CD14-positive monocyte (primary cell): ENCODE measurements around the gene HCRT. TPM values are rescaled to one million over a fixed set of nuclear protein-coding genes. Genes with fewer than 3 reads are reported as not detected.
"Not testable (repeated sequence)": the region's sequence is repeated elsewhere in the genome, so short reads cannot be mapped to it uniquely, and the experiment has no call there.

Source experiments
- DNase-seq, 3 donors: peaks; one replicate each; pipeline ENCODE4 v3.0.0-alpha.2; 2011 to 2022
- H2AFZ ChIP-seq: 2 replicates; pipeline ENCODE4 v1.6.0; 2012; ENCODE audit warnings: mild to moderate bottlenecking, low read depth, low read length, inconsistent platforms; ENCODE audit not compliant: insufficient read depth, poor library complexity, severe bottlenecking
- H3K27ac ChIP-seq, 2 donors: 1 replicate in 1 of 2; 2 replicates in 1 of 2; pipeline ENCODE4 v1.5.1; 2012 to 2013; ENCODE audit warnings: low read length in 2 of 2, control low read depth in 1 of 2, inconsistent platforms in 1 of 2, low read depth in 1 of 2, mild to moderate bottlenecking in 1 of 2
- H3K27me3 ChIP-seq, 2 donors: one replicate each; pipeline versions ENCODE4 v1.6.0 to v1.6.1; 2011 to 2013; ENCODE audit warnings: low read length in 2 of 2; ENCODE audit not compliant: control insufficient read depth in 2 of 2, insufficient read depth in 2 of 2
- H3K36me3 ChIP-seq, 2 donors: replicated peaks in 1 of 2; 1 replicate in 1 of 2; 2 replicates in 1 of 2; pipeline versions ENCODE4 v1.5.1 to v1.6.1; 2012 to 2013; ENCODE audit warnings: low read length in 2 of 2, control low read depth in 1 of 2, inconsistent platforms in 1 of 2, mild to moderate bottlenecking in 1 of 2; ENCODE audit not compliant: insufficient read depth in 2 of 2, control insufficient read depth in 1 of 2
- H3K4me1 ChIP-seq, 2 donors: 1 replicate in 1 of 2; 2 replicates in 1 of 2; pipeline versions ENCODE4 v1.5.1 to v1.6.1; 2012 to 2013; ENCODE audit warnings: low read length in 2 of 2, control low read depth in 1 of 2, inconsistent platforms in 1 of 2, mild to moderate bottlenecking in 1 of 2, moderate library complexity in 1 of 2; ENCODE audit not compliant: insufficient read depth in 2 of 2, control insufficient read depth in 1 of 2
- H3K4me2 ChIP-seq: replicated peaks from 2 replicates; pipeline ENCODE3; 2012; ENCODE audit warnings: low read length, moderate library complexity, mild to moderate bottlenecking; ENCODE audit not compliant: poor library complexity, severe bottlenecking; ENCODE audit errors: extremely low read depth
- H3K4me3 ChIP-seq, 3 experiments: fragments of 200-600 bp in 1 of 3; sonication (generic) in 1 of 3; replicated peaks in 1 of 3; 1 replicate in 2 of 3; 2 replicates in 1 of 3; pipeline ENCODE4 v1.5.1; 2011 to 2013; ENCODE audit warnings: low read length in 3 of 3, mild to moderate bottlenecking in 3 of 3, control low read depth in 2 of 3, low read depth in 2 of 3, inconsistent platforms in 1 of 3, moderate library complexity in 1 of 3
- H3K79me2 ChIP-seq: 2 replicates; pipeline ENCODE4 v1.6.0; 2012; ENCODE audit warnings: mild to moderate bottlenecking, control low read depth, inconsistent platforms, low read length, moderate library complexity; ENCODE audit not compliant: insufficient read depth
- H3K9ac ChIP-seq: 2 replicates; pipeline ENCODE4 v1.6.0; 2017; ENCODE audit warnings: low read length, mild to moderate bottlenecking; ENCODE audit not compliant: insufficient read depth, poor library complexity, severe bottlenecking
- H3K9me3 ChIP-seq, 2 donors: replicated peaks in 1 of 2; 1 replicate in 1 of 2; 2 replicates in 1 of 2; pipeline versions ENCODE4 v1.5.1 to v1.6.1; 2012 to 2013; ENCODE audit warnings: low read length in 2 of 2, control low read depth in 1 of 2; ENCODE audit not compliant: control insufficient read depth in 1 of 2, insufficient read depth in 1 of 2
- H4K20me1 ChIP-seq: 2 replicates; pipeline ENCODE4 v1.6.0; 2012; ENCODE audit warnings: mild to moderate bottlenecking, low read length, control low read depth, moderate library complexity; ENCODE audit not compliant: insufficient read depth
- H3K27ac Mint-ChIP-seq, 7 donors: one replicate each; pipeline ENCODE4 v1.8.0; 2020; ENCODE audit warnings: mild to moderate bottlenecking in 7 of 7, mixed read lengths in 7 of 7, moderate library complexity in 6 of 7, inconsistent platforms in 2 of 7
- H3K27me3 Mint-ChIP-seq, 3 donors: one replicate each; pipeline ENCODE4 v1.8.0; 2021 to 2022; ENCODE audit warnings: low read depth in 3 of 3, mild to moderate bottlenecking in 3 of 3, mixed read lengths in 3 of 3, moderate library complexity in 3 of 3, inconsistent platforms in 1 of 3
- H3K36me3 Mint-ChIP-seq, 2 donors: one replicate each; pipeline ENCODE4 v1.8.0; 2020; ENCODE audit warnings: mixed read lengths in 2 of 2, inconsistent platforms in 1 of 2, mild to moderate bottlenecking in 1 of 2
- H3K4me1 Mint-ChIP-seq: one replicate; pipeline ENCODE4 v1.8.0; 2020; ENCODE audit warnings: mild to moderate bottlenecking, mixed read lengths
- H3K4me3 Mint-ChIP-seq, 2 donors: one replicate each; pipeline ENCODE4 v1.8.0; 2020; ENCODE audit warnings: mild to moderate bottlenecking in 2 of 2, mixed read lengths in 2 of 2, moderate library complexity in 1 of 2
- H3K9me3 Mint-ChIP-seq, 7 donors: one replicate each; pipeline ENCODE4 v1.8.0; 2020 to 2022; ENCODE audit warnings: mixed read lengths in 7 of 7, mild to moderate bottlenecking in 6 of 7, moderate library complexity in 6 of 7, inconsistent platforms in 2 of 7
- WGBS: methylation state at CpG from one replicate; pipeline ENCODE4 v1.1.5; 2013; ENCODE audit warnings: missing lambda C conversion rate; ENCODE audit not compliant: insufficient coverage; 5-methylcytosine and 5-hydroxymethylcytosine counted together
- intact Hi-C, 2 donors: fragments of 100-400 bp; cut with micrococcal nuclease; formaldehyde crosslinking; loops; one replicate each; pipeline versions ENCODE4 v1.15.0 to v1.15.1; 2023
- polyA plus RNA-seq, 3 donors: library from polyadenylated mRNA; depleted of rRNA in 1 of 3; unstranded in 2 of 3; stranded (reverse) in 1 of 3; fragments of 300-500 nt in 2 of 3; fragments of >200 nt in 1 of 3; fragmentation: Illumina TruSeq in 2 of 3; gene quantifications; 1 replicate in 2 of 3; 2 replicates in 1 of 3; pipeline ENCODE4 v1.2.3, GENCODE V29; 2012 to 2021
- TF ChIP-seq, protein P1 (sequence below): fragments of 200-600 bp; IDR thresholded peaks from one replicate; pipeline ENCODE4 v1.8.0; 2022; ENCODE audit warnings: antibody characterized with exemption, mild to moderate bottlenecking

The HCRT gene
- polyA plus RNA-seq, 3 donors, result not detected

DNA sequence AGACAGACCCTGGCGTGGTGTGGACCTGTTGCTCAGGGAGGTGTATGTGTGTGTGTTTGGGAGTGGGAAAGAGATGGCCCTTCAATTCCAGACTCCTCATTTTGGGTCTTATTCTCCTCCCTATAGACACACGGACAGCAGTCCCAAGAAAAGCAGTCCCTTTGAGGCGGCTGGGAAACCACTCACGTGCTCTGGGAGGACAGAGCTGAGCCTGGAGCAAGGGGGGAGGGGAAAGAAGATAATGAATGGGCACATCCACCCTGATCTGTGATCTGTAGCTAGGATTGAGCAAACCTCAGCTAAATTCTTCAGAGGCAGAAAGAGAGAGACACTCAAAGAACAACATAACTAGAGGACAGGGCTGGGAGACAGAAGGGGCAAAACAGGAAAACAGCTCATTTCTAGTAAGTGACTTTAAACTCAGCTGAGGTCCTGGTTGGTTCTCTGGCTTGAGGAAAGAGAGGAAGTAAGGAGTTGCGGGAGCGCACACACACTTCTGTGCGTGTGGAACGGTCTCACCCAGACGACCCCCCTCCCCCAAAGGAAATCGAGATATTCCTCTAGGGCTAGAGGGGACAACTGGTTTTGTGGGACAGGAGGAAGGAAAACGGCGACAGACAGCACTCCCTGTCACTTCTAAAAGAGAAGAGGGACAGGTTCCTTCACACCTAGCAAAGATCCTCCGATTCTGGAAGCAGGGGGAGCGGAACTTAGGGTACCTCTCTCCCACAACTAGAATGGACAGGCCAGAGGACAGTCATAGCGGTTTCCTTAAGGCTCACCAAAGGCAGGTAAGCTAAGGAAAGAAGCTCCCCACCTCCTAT is 31.1 kb downstream of the HCRT start:
- Mint-ChIP-seq H3K36me3 (peaks cover 15 to 30% of the 10 kb centered on the region in 2 donors), H3K27ac (peak overlapping the region; percentile 88 to 97 (median 93)), H3K9me3 (no peaks in the 10 kb centered on the region), H3K4me1 (peaks cover 36% of the 10 kb centered on the region), H3K4me3 (peak overlapping the region; percentile 93 to 97), H3K27me3 (peaks cover 0 to 2% (median 0%) of the 10 kb centered on the region in 3 donors)
- Histone ChIP-seq H3K27me3 (no peaks in the 10 kb centered on the region), H3K4me3 (peak overlapping the region; percentile 84 to 89 (median 88)), H3K4me1 (peaks cover 19 to 34% of the 10 kb centered on the region in 2 donors), H3K9ac (peak overlapping the region; percentile 94), H3K36me3 (peaks cover 11 to 29% of the 10 kb centered on the region in 2 donors), H3K9me3 (no peaks in the 10 kb centered on the region), H4K20me1 (peaks cover 56% of the 10 kb centered on the region), H3K27ac (peak overlapping the region; percentile 78 to 87), H2AFZ (peak overlapping the region; percentile 53), H3K79me2 (peaks cover 58% of the 10 kb centered on the region), H3K4me2 (peak overlapping the region; percentile 75)
- peak; percentile 48 to 76 (median 69) for DNase-seq
- no CpG with 5 or more reads among the region's 15 CpGs for WGBS
- TF ChIP-seq, protein P1, sequence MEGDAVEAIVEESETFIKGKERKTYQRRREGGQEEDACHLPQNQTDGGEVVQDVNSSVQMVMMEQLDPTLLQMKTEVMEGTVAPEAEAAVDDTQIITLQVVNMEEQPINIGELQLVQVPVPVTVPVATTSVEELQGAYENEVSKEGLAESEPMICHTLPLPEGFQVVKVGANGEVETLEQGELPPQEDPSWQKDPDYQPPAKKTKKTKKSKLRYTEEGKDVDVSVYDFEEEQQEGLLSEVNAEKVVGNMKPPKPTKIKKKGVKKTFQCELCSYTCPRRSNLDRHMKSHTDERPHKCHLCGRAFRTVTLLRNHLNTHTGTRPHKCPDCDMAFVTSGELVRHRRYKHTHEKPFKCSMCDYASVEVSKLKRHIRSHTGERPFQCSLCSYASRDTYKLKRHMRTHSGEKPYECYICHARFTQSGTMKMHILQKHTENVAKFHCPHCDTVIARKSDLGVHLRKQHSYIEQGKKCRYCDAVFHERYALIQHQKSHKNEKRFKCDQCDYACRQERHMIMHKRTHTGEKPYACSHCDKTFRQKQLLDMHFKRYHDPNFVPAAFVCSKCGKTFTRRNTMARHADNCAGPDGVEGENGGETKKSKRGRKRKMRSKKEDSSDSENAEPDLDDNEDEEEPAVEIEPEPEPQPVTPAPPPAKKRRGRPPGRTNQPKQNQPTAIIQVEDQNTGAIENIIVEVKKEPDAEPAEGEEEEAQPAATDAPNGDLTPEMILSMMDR, result no peak
- intact Hi-C loops, result loop anchor here in 1 of 2 donors (2.0 kb wide), 1 partner anchor 187 kb away; the partner anchor contains the start of gene CNP

DNA sequence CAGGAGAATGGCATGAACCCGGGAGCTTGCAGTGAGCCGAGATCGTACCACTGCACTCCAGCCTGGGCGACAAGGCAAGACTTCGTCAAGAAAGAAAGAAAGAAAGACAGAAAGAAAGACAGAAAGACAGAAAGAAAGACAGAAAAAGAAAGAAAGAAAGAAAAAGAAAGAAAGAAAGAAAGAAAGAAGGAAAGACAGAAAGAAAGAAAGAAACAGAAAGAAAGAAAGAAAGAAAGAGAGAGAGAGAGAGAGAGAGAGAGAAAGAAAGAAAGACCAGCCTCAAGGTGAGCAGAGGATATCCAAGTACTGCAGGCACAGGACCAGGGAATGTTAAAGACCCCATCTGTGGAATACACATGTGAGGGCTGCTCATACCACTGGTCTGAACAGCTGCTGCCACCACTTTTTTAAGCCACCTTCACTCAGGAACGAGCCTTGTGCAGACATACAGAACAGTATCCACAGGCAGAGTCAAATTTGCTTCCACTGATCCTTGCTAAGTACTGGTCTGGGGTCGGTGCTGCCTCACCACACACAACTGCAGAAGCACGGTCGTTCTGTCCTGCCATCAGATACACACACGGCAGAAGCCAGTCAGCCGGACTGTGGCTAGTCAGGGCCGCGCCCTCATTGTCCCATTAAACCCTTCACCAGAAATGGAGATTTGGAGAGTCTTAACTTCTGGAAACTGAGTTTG is 38.2 kb downstream of the HCRT start:
- Histone ChIP-seq H4K20me1 (peaks cover 98% of the 10 kb centered on the region), H3K36me3 (peaks cover 41 to 84% of the 10 kb centered on the region in 2 donors)
- intact Hi-C loops, result no loop called here

DNA sequence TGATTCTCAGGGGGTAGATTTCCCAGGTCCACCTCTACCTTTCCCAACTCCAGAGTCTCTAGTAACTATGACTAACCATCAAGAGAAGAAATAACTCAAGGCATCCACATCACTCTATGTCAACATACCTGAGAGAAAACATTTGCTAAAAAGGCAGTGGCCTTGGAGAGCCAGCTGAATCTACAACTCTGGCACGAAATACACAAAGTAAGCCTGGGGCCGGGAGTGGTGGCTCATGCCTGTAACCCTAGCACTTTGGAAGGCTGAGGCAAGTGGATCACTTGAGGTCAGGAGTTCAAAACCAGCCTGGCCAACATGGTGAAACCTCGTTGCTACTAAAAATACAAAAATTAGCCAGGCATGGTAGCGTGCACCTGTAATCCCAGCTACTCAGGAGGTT is 42.1 kb downstream of the HCRT start:
- H3K4me2 ChIP-seq, DNase-seq, H3K9me3 Mint-ChIP-seq, H3K4me1 ChIP-seq, H3K9ac ChIP-seq, H3K4me3 ChIP-seq, intact Hi-C loops, H2AFZ ChIP-seq, H3K4me3 Mint-ChIP-seq, H3K27me3 Mint-ChIP-seq, H3K27me3 ChIP-seq, H3K9me3 ChIP-seq: not testable (repeated sequence)
- Histone ChIP-seq H3K27ac (peak overlapping the region in 1 of 2 donors; percentile 53), H3K36me3 (peaks cover 41 to 86% of the 10 kb centered on the region in 2 donors), H3K79me2 (peaks cover 98% of the 10 kb centered on the region), H4K20me1 (peaks cover 97% of the 10 kb centered on the region)
- H3K4me1 Mint-ChIP-seq, result peaks cover 33% of the 10 kb centered on the region
- H3K27ac Mint-ChIP-seq, result peak overlapping the region in 3 of 7 donors; percentile 12 to 71 (median 24)
- WGBS, result 100% methylated on average over 4 of the region's 4 CpGs
- H3K36me3 Mint-ChIP-seq, result peaks cover 33 to 73% of the 10 kb centered on the region in 2 donors

More for the DNA sequence above, 38.2 kb downstream of the HCRT start:
- DNase-seq, result no peak
- H3K4me2 ChIP-seq, result no peak overlapping the region
- H2AFZ ChIP-seq, result no peak overlapping the region
- Mint-ChIP-seq H3K9me3 (no peaks in the 10 kb centered on the region), H3K36me3 (peaks cover 41 to 73% of the 10 kb centered on the region in 2 donors), H3K4me1 (peaks cover 24% of the 10 kb centered on the region), H3K27ac (peak overlapping the region in 1 of 7 donors; percentile 34), H3K27me3 (no peaks in the 10 kb centered on the region), H3K4me3 (no peak overlapping the region)
- H3K27me3 ChIP-seq, result no peaks in the 10 kb centered on the region
- 96% methylated on average over 4 of the region's 13 CpGs for WGBS
- H3K79me2 ChIP-seq, result peaks cover 98% of the 10 kb centered on the region
- no peak overlapping the region for H3K9ac ChIP-seq
- H3K4me1 ChIP-seq, result peaks cover 0 to 1% of the 10 kb centered on the region in 2 donors
- TF ChIP-seq, protein P1, result no peak
- H3K9me3 ChIP-seq, result no peaks in the 10 kb centered on the region
- no peak overlapping the region for H3K4me3 ChIP-seq
- no peak overlapping the region for H3K27ac ChIP-seq
